Heart left ventricle (tissue), 13 donors: ENCODE measurements around the gene ZFP36L1.

ENCODE experiments used
- CTCF ChIP-seq, 12 donors: fragments of 200-600 bp; sonication (generic) in 4 of 12; IDR thresholded peaks; one replicate each; pipeline versions ENCODE4 v1.5.0 to v1.8.0; 2018 to 2022; ENCODE audit warnings: antibody characterized with exemption in 12 of 12, mild to moderate bottlenecking in 5 of 12
- POLR2A ChIP-seq, 2 donors: fragments of 450-650 bp; IDR thresholded peaks; one replicate each; pipeline ENCODE4 v1.6.1; 2017; ENCODE audit warnings: antibody characterized with exemption in 2 of 2, mild to moderate bottlenecking in 2 of 2, moderate library complexity in 2 of 2
- donor health status: ischemic (EF 13 %, LVEDD 7.1; RV severe dilation, severe dysfunction).
- donor health status: DM: no; HTN: yes; CAD: no.
- donor health status: DM: no; HTN: no; CAD: no.
- donor health status: ischemic (EF 25% LVEDD 6.9; RV normal size, moderate dysfunction).
- donor health status: ischemic (EF 25% LVEDD 5.7; RV mildly dilated, moderate dysfunction).
- donor health status: ischemic (EF 35%, LVEDD 5.7; RV mildly dilated, moderate dysfunction).
- donor health status: nonischemic (EF 11% LVEDD 7.7; RV severe dilation, severe dysfunction).
- donor health status: DM: yes; HTN: yes; CAD: no.
- donor health status: PGD.
- donor health status: ischemic (EF 29% LVEDD 5.4; RV normal size, mild dysfunction).
- donor health status: nonischemic (EF 23%, LVEDD 6.1; RV moderate dilation, normal function).

- TF ChIP-seq POLR2A (IDR thresholded peaks at IDR 0.05) (no peak), CTCF (IDR thresholded peaks at IDR 0.05) (no peak)
Observed at GRCh38 chr14:68786491-68787091, 6.3 kb downstream of the ZFP36L1 start.
